GM23248 (cell line): ENCODE data around the gene LRCH2. TPM values are rescaled to one million over a fixed set of nuclear protein-coding genes. Genes with fewer than 3 reads are reported as not detected.

Experiments
- DNase-seq: peaks from one replicate; pipeline ENCODE4 v3.0.0-alpha.2; 2015
- H2AFZ ChIP-seq: fragments of 200-600 bp; sonication (generic); 2 replicates; pipeline ENCODE4 v1.6.1; 2016; ENCODE audit warnings: antibody characterized with exemption
- H3F3A ChIP-seq: fragments of 200-600 bp; sonication (generic); 2 replicates; pipeline ENCODE4 v1.6.1; 2016; ENCODE audit warnings: mild to moderate bottlenecking, antibody characterized with exemption, mixed run types; ENCODE audit not compliant: insufficient read depth
- H3K27ac ChIP-seq: fragments of 200-600 bp; sonication (generic); 2 replicates; pipeline ENCODE4 v1.5.1; 2016; ENCODE audit warnings: mild to moderate bottlenecking
- H3K27me3 ChIP-seq: fragments of 200-600 bp; sonication (generic); replicated peaks from 2 replicates; pipeline ENCODE4 v1.6.1; 2016; ENCODE audit warnings: mild to moderate bottlenecking; ENCODE audit not compliant: insufficient read depth
- H3K36me3 ChIP-seq: fragments of 200-600 bp; sonication (generic); 2 replicates; pipeline ENCODE4 v1.6.1; 2016; ENCODE audit warnings: low read depth, mild to moderate bottlenecking
- H3K4me1 ChIP-seq: fragments of 200-600 bp; sonication (generic); 2 replicates; pipeline ENCODE4 v1.6.1; 2016; ENCODE audit warnings: mild to moderate bottlenecking; ENCODE audit not compliant: insufficient read depth
- H3K4me2 ChIP-seq: fragments of 200-600 bp; sonication (generic); one replicate; pipeline ENCODE4 v1.6.1; 2016; ENCODE audit warnings: mild to moderate bottlenecking; ENCODE audit not compliant: unreplicated experiment
- H3K4me3 ChIP-seq: fragments of 200-600 bp; sonication (generic); 2 replicates; pipeline ENCODE4 v1.5.1; 2016; ENCODE audit warnings: mild to moderate bottlenecking
- H3K79me2 ChIP-seq: fragments of 200-600 bp; sonication (generic); 2 replicates; pipeline ENCODE4 v1.6.1; 2016; ENCODE audit warnings: mild to moderate bottlenecking; ENCODE audit not compliant: insufficient read depth
- H3K9ac ChIP-seq: fragments of 200-600 bp; sonication (generic); 2 replicates; pipeline ENCODE4 v1.6.1; 2016; ENCODE audit warnings: mild to moderate bottlenecking
- H3K9me2 ChIP-seq: fragments of 200-600 bp; sonication (generic); 2 replicates; pipeline ENCODE4 v1.6.1; 2016; ENCODE audit warnings: mixed run types, mild to moderate bottlenecking, moderate library complexity; ENCODE audit not compliant: insufficient read depth
- H3K9me3 ChIP-seq: fragments of 200-600 bp; sonication (generic); one replicate; pipeline ENCODE4 v1.6.1; 2017; ENCODE audit warnings: low read depth
- H4K20me1 ChIP-seq: fragments of 200-600 bp; sonication (generic); 2 replicates; pipeline ENCODE4 v1.6.0; 2016; ENCODE audit not compliant: insufficient read depth
- EZH2 ChIP-seq: fragments of 200-600 bp; sonication (generic); IDR thresholded peaks from 2 replicates; pipeline ENCODE4 v1.6.1; 2018; ENCODE audit warnings: antibody characterized with exemption, mild to moderate bottlenecking; ENCODE audit not compliant: insufficient read depth, poor library complexity, severe bottlenecking
- EZH2phosphoT487 ChIP-seq: fragments of 200-600 bp; sonication (generic); IDR thresholded peaks from 2 replicates; pipeline ENCODE4 v1.6.1; 2018; ENCODE audit warnings: antibody characterized with exemption, moderate library complexity, mild to moderate bottlenecking, low read depth; ENCODE audit not compliant: insufficient read depth
- in situ Hi-C: fragments of 300-500 bp; cut with MboI; formaldehyde crosslinking; loops from 2 replicates; pipeline ENCODE4 v1.15.0; 2020
- polyA plus RNA-seq: library from polyadenylated mRNA; unstranded; fragments of >200 nt; fragmentation: Nextera tagmentation; extraction: Ambion mirVana; gene quantifications from 2 replicates; pipeline ENCODE4 v1.2.1, GENCODE V29; 2016
- small RNA-seq: library from RNA; depleted of rRNA; stranded (forward); fragments of <200 nt; gene quantifications from one replicate; pipeline ENCODE3, GENCODE V24; 2014; ENCODE audit warnings: low read depth, low replicate concordance
- total RNA-seq: library from RNA; depleted of rRNA; stranded (reverse); fragments of >200 nt; shearing (Covaris generic); gene quantifications from 2 replicates; pipeline ENCODE4 v1.2.3, GENCODE V29; 2014; rRNA removed

The LRCH2 gene
- total and polyA plus RNA-seq, 2 experiments from 2014 or later, result 1.0 to 2.4 TPM

DNA sequence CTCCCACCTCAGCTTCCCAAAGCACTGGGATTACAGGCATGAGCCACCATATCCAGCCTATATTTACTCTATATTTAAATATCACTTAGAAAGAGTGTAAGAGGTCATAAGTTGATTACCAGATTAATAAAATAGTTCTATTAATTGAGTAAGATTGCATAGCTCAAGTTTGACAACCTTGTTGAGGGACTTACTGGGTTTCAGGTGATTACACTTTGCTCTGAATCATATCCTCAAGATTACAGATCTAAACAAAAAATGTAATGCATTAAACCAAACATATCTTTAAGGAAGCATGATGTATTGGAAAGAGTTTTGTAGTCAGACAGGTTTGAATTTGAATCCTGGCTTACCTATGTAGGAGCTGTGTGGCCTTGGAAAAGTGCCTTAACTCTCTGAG lies 168.6 kb downstream of the LRCH2 start:
- H4K20me1 ChIP-seq, result no peaks in the 10 kb centered on the region
- no peak overlapping the region for H3K4me2 ChIP-seq
- H3K4me3 ChIP-seq, result no peak overlapping the region
- no peak for TF ChIP-seq EZH2
- no peak for TF ChIP-seq EZH2phosphoT487
- H3K27me3 ChIP-seq, result no peaks in the 10 kb centered on the region
- H3K36me3 ChIP-seq, result no peaks in the 10 kb centered on the region
- DNase-seq, result no peak
- H3K27ac ChIP-seq, result no peak overlapping the region
- peaks cover 13% of the 10 kb centered on the region for H3K4me1 ChIP-seq
- H3K9me3 ChIP-seq, result no peaks in the 10 kb centered on the region
- H3K79me2 ChIP-seq, result no peaks in the 10 kb centered on the region
- H3K9me2 ChIP-seq, result no peaks in the 10 kb centered on the region
- no peak overlapping the region for H3K9ac ChIP-seq
- in situ Hi-C loops, result no loop called here
- no peak overlapping the region for H2AFZ ChIP-seq
- no peaks in the 10 kb centered on the region for H3F3A ChIP-seq

Small RNA genes lying within 50 kb of the gene (small RNA-seq; reads per million reads assigned to genes)
- gene RF00019, result not detected
- gene SNORA35B, result 1.4 reads per million, percentile 54 among the genes with 10 or more reads in this experiment

Other genes with a start within 250 kb of the LRCH2 start
- gene IL13RA2, start 216.5 kb downstream of the LRCH2 start, total RNA-seq, result 9.4 and 11.5 TPM in 2 replicates
- gene IL13RA2, start 216.5 kb downstream of the LRCH2 start, polyA plus RNA-seq, result 11.6 and 12.3 TPM in 2 replicates
- not detected in 2 replicates for gene RBMXL3, start 44.7 kb downstream of the LRCH2 start, total RNA-seq
- not detected in 2 replicates for gene RBMXL3, start 44.7 kb downstream of the LRCH2 start, polyA plus RNA-seq
- gene LUZP4, start 55.6 kb upstream of the LRCH2 start, total RNA-seq, result not detected in 2 replicates
- not detected in 2 replicates for gene LUZP4, start 55.6 kb upstream of the LRCH2 start, polyA plus RNA-seq